K562 (cell line): ENCODE results near the gene TIMM9. TPM values are rescaled to one million over a fixed set of nuclear protein-coding genes. Genes with fewer than 3 reads are reported as not detected.

Experiments used
- BACH1 ChIP-seq: fragments of 200-800 bp; sonication (Bioruptor generic); IDR thresholded peaks from 2 replicates; pipeline ENCODE4 v1.6.1; 2016; ENCODE audit warnings: missing genetic modification characterization, missing compliant biosample characterization
- CHAMP1 ChIP-seq: fragments of 450-650 bp; IDR thresholded peaks from 2 replicates; pipeline ENCODE4 v1.6.1; 2016; ENCODE audit warnings: mild to moderate bottlenecking
- DIDO1 ChIP-seq: fragments of 450-650 bp; IDR thresholded peaks from 2 replicates; pipeline ENCODE4 v1.6.1; 2016; ENCODE audit warnings: low read depth, missing biosample characterization, missing genetic modification characterization
- EGR1 ChIP-seq: fragments of 450-650 bp; conservative IDR thresholded peaks from 2 replicates; pipeline ENCODE4 v1.6.1; 2017; ENCODE audit warnings: mild to moderate bottlenecking
- FOXM1 ChIP-seq, 2 experiments: fragments of 450-650 bp in 1 of 2; sonication (generic) in 1 of 2; formaldehyde crosslinking in 1 of 2; IDR thresholded peaks; 2 replicates each; pipeline versions ENCODE4 v1.6.1 to v1.9.0; 2017 to 2022; ENCODE audit warnings: low read depth in 2 of 2, mild to moderate bottlenecking in 2 of 2, missing genetic modification reagents in 1 of 2, moderate library complexity in 1 of 2
- GATA2 ChIP-seq: sonication (generic); formaldehyde crosslinking; IDR thresholded peaks from 2 replicates; pipeline ENCODE4 v1.4.0; 2020; ENCODE audit warnings: mild to moderate bottlenecking, missing genetic modification reagents
- LEF1 ChIP-seq: fragments of 450-650 bp; IDR thresholded peaks from 2 replicates; pipeline ENCODE4 v1.6.1; 2016; ENCODE audit warnings: mild to moderate bottlenecking
- MCM3 ChIP-seq: fragments of 450-650 bp; IDR thresholded peaks from 2 replicates; pipeline ENCODE4 v1.6.1; 2016
- PML ChIP-seq: IDR thresholded peaks from 2 replicates; pipeline ENCODE4 v1.6.1; 2012; ENCODE audit warnings: low read length, inconsistent platforms
- PTBP1 ChIP-seq: fragments of 200-400 bp; formaldehyde crosslinking; IDR thresholded peaks from 2 replicates; pipeline ENCODE4 v1.6.1; 2017; ENCODE audit warnings: low read depth, low read length
- RCOR1 ChIP-seq, 2 experiments: IDR thresholded peaks; 2 replicates each; pipeline ENCODE4 v1.6.1; 2012; ENCODE audit warnings: low read depth in 2 of 2, low read length in 2 of 2, borderline replicate concordance in 1 of 2, improper control_type of control experiment in 1 of 2
- STAT5A ChIP-seq: IDR thresholded peaks from 2 replicates; pipeline ENCODE4 v1.6.1; 2012; ENCODE audit warnings: low read length, inconsistent platforms, borderline replicate concordance
- TAF7 ChIP-seq: fragments of 450-650 bp; IDR thresholded peaks from 2 replicates; pipeline ENCODE4 v1.6.1; 2016; ENCODE audit warnings: missing genetic modification characterization, missing compliant biosample characterization
- ZC3H11A ChIP-seq: IDR thresholded peaks from 2 replicates; pipeline ENCODE4 v1.6.1; 2012; ENCODE audit warnings: low read depth, low read length, improper control_type of control experiment
- ZNF197 ChIP-seq: fragments of 200-800 bp; sonication (Bioruptor generic); IDR thresholded peaks from 2 replicates; pipeline ENCODE4 v1.6.1; 2016; ENCODE audit warnings: low read depth, missing genetic modification characterization, missing compliant biosample characterization
- ZNF445 ChIP-seq: fragments of 250-450 bp; sonication (Bioruptor Pico); IDR thresholded peaks from 2 replicates; pipeline ENCODE4 v1.4.0; 2020; ENCODE audit warnings: low read depth, mild to moderate bottlenecking, moderate library complexity
- ZNF785 ChIP-seq: fragments of 250-450 bp; sonication (Bioruptor Pico); IDR thresholded peaks from 2 replicates; pipeline ENCODE4 v1.4.0; 2020; ENCODE audit warnings: mild to moderate bottlenecking
- polyA plus RNA-seq, 8 experiments: library from polyadenylated mRNA; depleted of rRNA in 4 of 8; stranded (reverse) in 5 of 8; unstranded in 3 of 8; fragments of >200 nt; fragmentation: Nextera tagmentation in 2 of 8; fragmentation: Illumina TruSeq in 1 of 8; extraction: Ambion mirVana in 2 of 8; extraction: Trizol in 1 of 8; gene quantifications; 2 replicates each; pipeline versions ENCODE4 v1.2.1 to v1.2.3, GENCODE V29; 2011 to 2014; ENCODE audit warnings: inconsistent platforms in 1 of 8, missing spikeins in 1 of 8
- total RNA-seq, 7 experiments: library from RNA; depleted of rRNA in 6 of 7; stranded (reverse); fragments of >200 nt in 6 of 7; fragmentation: Illumina TruSeq in 2 of 7; extraction: Trizol in 2 of 7; gene quantifications; 2 replicates each; pipeline versions ENCODE4 v1.2.1 to v1.2.3, GENCODE V29; 2011 to 2021; ENCODE audit warnings: low replicate concordance in 1 of 7

TIMM9 gene
- total and polyA plus RNA-seq, 9 of the 15 experiments (the other 6 are each of a cell fraction or from before 2014, with no cell fraction given), result 28.0 to 101 (median 54.3) TPM

- TF ChIP-seq FOXM1 (IDR thresholded peaks at IDR 0.05; ENCODE audit: low read depth), result peak; percentile 95
- no peak for TF ChIP-seq FOXM1 (CRISPR knock-in tag; IDR thresholded peaks at IDR 0.05; ENCODE audit: low read depth)
- TF ChIP-seq BACH1 (tag), result peak; percentile 57; the same call in 1 of the 2 replicates
- TF ChIP-seq LEF1, result no peak
- peak in 1 of 2 experiments; percentile 20; a peak in 2 of 4 replicates for TF ChIP-seq RCOR1 (IDR thresholded peaks at IDR 0.05; ENCODE audit: borderline replicate concordance in 1 of 2, low read depth in 2 of 2, low read length in 2 of 2)
- peak; percentile 62; the same call in 1 of the 2 replicates for TF ChIP-seq ZNF197 (CRISPR knock-in tag)
- TF ChIP-seq MCM3, result no peak
- TF ChIP-seq PTBP1, result no peak
- TF ChIP-seq ZNF785 (CRISPR knock-in tag), result no peak
- TF ChIP-seq EGR1, result peak; percentile 80
- TF ChIP-seq TAF7 (tag), result peak; percentile 52; the same call in 1 of the 2 replicates
- peak; percentile 75; the same call in 1 of the 2 replicates for TF ChIP-seq DIDO1 (tag)
- no peak; the same call in none of the 2 replicates for TF ChIP-seq PML
- TF ChIP-seq ZC3H11A, result peak; percentile 74; the same call in 1 of the 2 replicates
- no peak; the same call in 1 of the 2 replicates for TF ChIP-seq ZNF445 (CRISPR knock-in tag)
- TF ChIP-seq GATA2, result no peak
- TF ChIP-seq STAT5A, result 0 out of 2 replicates have a peak, but pooled peaks have one; percentile 25
- peak; percentile 87 for TF ChIP-seq CHAMP1
Observed at GRCh38 chr14:58427281-58428117, at the start of gene TIMM9, which contains the start of gene KIAA0586 (continued).
